H1 (cell line): ENCODE data around the gene IFT74. TPM values are rescaled to one million over a fixed set of nuclear protein-coding genes. Genes with fewer than 3 reads are reported as not detected.

Experiments used
- CTCF ChIA-PET: fragments of 300-600 bp; sonication (Branson Sonifier 250); formaldehyde crosslinking; loops from one replicate; lab custom pipeline; 2021; ENCODE audit not compliant: partially characterized antibody; lab: Charles Lee
- POLR2A ChIA-PET: fragments of 300-600 bp; sonication (Branson Sonifier 250); formaldehyde crosslinking; loops from one replicate; lab custom pipeline; 2021; ENCODE audit warnings: inconsistent platforms; ENCODE audit not compliant: partially characterized antibody; lab: Charles Lee
- DNase-seq, 2 experiments: peaks; one replicate each; pipeline versions ENCODE4 v3.0.0 to v3.0.0-alpha.2; 2010 to 2022; ENCODE audit warnings: low spot score in 2 of 2, low read depth in 1 of 2, mixed read lengths in 1 of 2
- FAIRE-seq: peaks from 2 replicates; lab custom pipeline; 2011; peaks lifted over from hg19 to GRCh38; lab: Jason Lieb, UNC
- H2AFZ ChIP-seq: 2 replicates; pipeline ENCODE4 v1.8.1; 2012; ENCODE audit warnings: low read length, inconsistent platforms
- H2AK5ac ChIP-seq: 2 replicates; pipeline ENCODE4 v1.6.1; 2013; ENCODE audit warnings: low read depth, low read length
- H2BK120ac ChIP-seq: replicated peaks from 2 replicates; pipeline ENCODE3; 2013; ENCODE audit warnings: low read depth, low read length, inconsistent platforms
- H2BK12ac ChIP-seq: 2 replicates; pipeline ENCODE4 v1.6.1; 2013; ENCODE audit warnings: low read depth, low read length
- H2BK15ac ChIP-seq: 2 replicates; pipeline ENCODE4 v1.6.1; 2013; ENCODE audit warnings: low read length
- H2BK20ac ChIP-seq: 2 replicates; pipeline ENCODE4 v1.6.1; 2013; ENCODE audit warnings: low read length
- H2BK5ac ChIP-seq: 2 replicates; pipeline ENCODE4 v1.6.1; 2013; ENCODE audit warnings: low read depth, low read length
- H3K14ac ChIP-seq: 2 replicates; pipeline ENCODE4 v1.6.1; 2013; ENCODE audit warnings: inconsistent platforms; ENCODE audit not compliant: insufficient read length
- H3K18ac ChIP-seq: 2 replicates; pipeline ENCODE4 v1.6.1; 2013; ENCODE audit warnings: low read length; ENCODE audit errors: extremely low read depth
- H3K23ac ChIP-seq: 2 replicates; pipeline ENCODE4 v1.6.1; 2013; ENCODE audit warnings: inconsistent platforms; ENCODE audit not compliant: insufficient read length
- H3K23me2 ChIP-seq: 2 replicates; pipeline ENCODE4 v1.6.1; 2013; ENCODE audit warnings: low read depth, low read length
- H3K27ac ChIP-seq: 2 replicates; pipeline ENCODE4 v1.6.1; 2011; ENCODE audit warnings: low read depth, low read length, inconsistent platforms
- H3K27me3 ChIP-seq, 4 experiments: replicated peaks in 1 of 4; 1 replicate in 1 of 4; 2 replicates in 3 of 4; pipeline versions ENCODE4 v1.6.1 to v1.8.1; 2011 to 2013; ENCODE audit warnings: low read length in 3 of 4, mild to moderate bottlenecking in 3 of 4, inconsistent platforms in 2 of 4, mixed read lengths in 2 of 4, moderate library complexity in 1 of 4; ENCODE audit not compliant: control insufficient read depth in 3 of 4, insufficient read depth in 3 of 4; ENCODE audit errors: extremely low read depth in 1 of 4
- H3K36me3 ChIP-seq, 4 experiments: 2 replicates each; pipeline versions ENCODE4 v1.6.1 to v1.8.1; 2011 to 2013; ENCODE audit warnings: mild to moderate bottlenecking in 4 of 4, low read length in 3 of 4, moderate library complexity in 2 of 4, control low read depth in 1 of 4, inconsistent platforms in 1 of 4; ENCODE audit not compliant: insufficient read depth in 4 of 4, control insufficient read depth in 2 of 4
- H3K4ac ChIP-seq: replicated peaks from 2 replicates; pipeline ENCODE3; 2013; ENCODE audit warnings: low read length, low read depth, mixed read lengths, inconsistent platforms; ENCODE audit not compliant: insufficient read length
- H3K4me1 ChIP-seq, 4 experiments: replicated peaks in 1 of 4; 1 replicate in 1 of 4; 2 replicates in 3 of 4; pipeline versions ENCODE4 v1.6.1 to v1.8.1; 2011 to 2013; ENCODE audit warnings: low read length in 3 of 4, inconsistent platforms in 2 of 4, mixed read lengths in 1 of 4; ENCODE audit not compliant: insufficient read depth in 4 of 4, control insufficient read depth in 3 of 4
- H3K4me2 ChIP-seq, 2 experiments: 2 replicates each; pipeline versions ENCODE4 v1.6.1 to v1.8.1; 2011 to 2013; ENCODE audit warnings: low read depth in 2 of 2, low read length in 2 of 2, control low read depth in 1 of 2, inconsistent platforms in 1 of 2, mild to moderate bottlenecking in 1 of 2; ENCODE audit not compliant: insufficient read depth in 1 of 2
- H3K4me3 ChIP-seq, 4 experiments: fragments of 200-600, 300-600 bp in 1 of 4; sonication (generic), shearing (Covaris generic), sonication (Bioruptor Twin) in 1 of 4; 2 replicates each; pipeline versions ENCODE4 v1.5.1 to v1.8.1; 2011 to 2016; ENCODE audit warnings: low read length in 4 of 4, low read depth in 3 of 4, control low read depth in 2 of 4, inconsistent platforms in 2 of 4, mild to moderate bottlenecking in 2 of 4, mixed read lengths in 1 of 4, moderate library complexity in 1 of 4; ENCODE audit not compliant: insufficient read depth in 2 of 4; ENCODE audit errors: extremely low read depth in 1 of 4
- H3K56ac ChIP-seq: replicated peaks from 2 replicates; pipeline ENCODE3; 2013; ENCODE audit warnings: low read depth, mild to moderate bottlenecking, mixed read lengths, low read length, inconsistent platforms; ENCODE audit not compliant: insufficient read length
- H3K79me1 ChIP-seq: 2 replicates; pipeline ENCODE4 v1.6.1; 2013; ENCODE audit warnings: low read depth, low read length, control low read depth
- H3K79me2 ChIP-seq, 2 experiments: 2 replicates each; pipeline versions ENCODE4 v1.6.1 to v1.8.1; 2012 to 2013; ENCODE audit warnings: low read length in 2 of 2, mild to moderate bottlenecking in 2 of 2, inconsistent platforms in 1 of 2; ENCODE audit not compliant: insufficient read depth in 2 of 2, control insufficient read depth in 1 of 2
- H3K9ac ChIP-seq, 4 experiments: replicated peaks in 1 of 4; 1 replicate in 1 of 4; 2 replicates in 3 of 4; pipeline versions ENCODE4 v1.6.1 to v1.8.1; 2011 to 2013; ENCODE audit warnings: low read depth in 3 of 4, low read length in 3 of 4, control low read depth in 2 of 4, mild to moderate bottlenecking in 2 of 4, moderate library complexity in 2 of 4, inconsistent platforms in 1 of 4; ENCODE audit errors: extremely low read depth in 1 of 4
- H3K9me3 ChIP-seq, 2 experiments: 2 replicates each; pipeline versions ENCODE4 v1.6.1 to v1.8.1; 2012 to 2013; ENCODE audit warnings: mild to moderate bottlenecking in 2 of 2, moderate library complexity in 2 of 2, control low read depth in 1 of 2, inconsistent platforms in 1 of 2, low read depth in 1 of 2, low read length in 1 of 2, mixed read lengths in 1 of 2; ENCODE audit not compliant: insufficient read depth in 2 of 2
- H4K20me1 ChIP-seq, 2 experiments: replicated peaks in 1 of 2; 2 replicates each; pipeline versions ENCODE3 to v1.8.1; 2011 to 2013; ENCODE audit warnings: inconsistent platforms in 2 of 2, low read length in 2 of 2, mild to moderate bottlenecking in 1 of 2; ENCODE audit not compliant: insufficient read depth in 2 of 2, control insufficient read depth in 1 of 2
- H4K5ac ChIP-seq: 2 replicates; pipeline ENCODE4 v1.6.1; 2013; ENCODE audit warnings: low read length, low read depth, mixed read lengths, inconsistent platforms; ENCODE audit not compliant: insufficient read length
- H4K8ac ChIP-seq: 2 replicates; pipeline ENCODE4 v1.8.0; 2013; ENCODE audit warnings: mild to moderate bottlenecking, moderate library complexity, low read length, inconsistent platforms; ENCODE audit not compliant: insufficient read depth; ENCODE audit errors: extremely low read depth
- H4K91ac ChIP-seq: replicated peaks from 2 replicates; pipeline ENCODE3; 2013; ENCODE audit warnings: low read length, mixed read lengths, inconsistent platforms; ENCODE audit not compliant: insufficient read length
- BCL11A ChIP-seq, 2 experiments: IDR thresholded peaks; one replicate each; pipeline ENCODE4 v1.6.1; 2011; ENCODE audit warnings: low read depth in 2 of 2, low read length in 2 of 2, mild to moderate bottlenecking in 2 of 2
- CBX5 ChIP-seq: fragments of 300-800, 300-1000 bp; sonication (generic); IDR thresholded peaks from 2 replicates; pipeline ENCODE4 v1.7.1; 2016; ENCODE audit warnings: antibody characterized with exemption, low read length, low read depth
- EP300 ChIP-seq, 2 experiments: IDR thresholded peaks; 1 replicate in 1 of 2; 2 replicates in 1 of 2; pipeline ENCODE4 v1.6.1; 2011 to 2012; ENCODE audit warnings: low read depth in 2 of 2, low read length in 2 of 2, mild to moderate bottlenecking in 2 of 2, borderline replicate concordance in 1 of 2, inconsistent platforms in 1 of 2, moderate library complexity in 1 of 2
- HDAC2 ChIP-seq, 2 experiments: fragments of 300-600 bp in 1 of 2; sonication (generic) in 1 of 2; IDR thresholded peaks; 2 replicates each; pipeline ENCODE4 v1.6.1; 2011 to 2012; ENCODE audit warnings: low read depth in 2 of 2, low read length in 2 of 2, mild to moderate bottlenecking in 2 of 2, moderate library complexity in 2 of 2, borderline replicate concordance in 1 of 2, inconsistent platforms in 1 of 2
- JUND ChIP-seq: IDR thresholded peaks from 2 replicates; pipeline ENCODE4 v1.6.1; 2011; ENCODE audit warnings: mild to moderate bottlenecking, improper control_type of control experiment, low read length
- RNF2 ChIP-seq: fragments of 200-900, 300-1000 bp; sonication (generic); IDR thresholded peaks from 2 replicates; pipeline ENCODE4 v1.7.1; 2016; ENCODE audit warnings: borderline replicate concordance, low read depth, mild to moderate bottlenecking, antibody characterized with exemption, low read length; ENCODE audit not compliant: poor library complexity, severe bottlenecking; ENCODE audit errors: missing control alignments
- YY1 ChIP-seq: IDR thresholded peaks from 2 replicates; pipeline ENCODE4 v1.6.1; 2011; ENCODE audit warnings: low read depth, mild to moderate bottlenecking, low read length
- ZNF274 ChIP-seq: IDR thresholded peaks from 2 replicates; pipeline ENCODE4 v1.7.0; 2012; ENCODE audit warnings: low read length, borderline replicate concordance; ENCODE audit errors: extremely low read depth
- WGBS, 2 experiments: shearing (Covaris generic) in 1 of 2; methylation state at CpG; one replicate each; pipeline versions ENCODE4 v1.1.6 to v1.1.7; 2013 to 2015; ENCODE audit warnings: low lambda C conversion rate in 2 of 2, mixed read lengths in 2 of 2, inconsistent platforms in 1 of 2, low coverage in 1 of 2, missing lambda C conversion rate in 1 of 2; ENCODE audit not compliant: insufficient replicate concordance in 2 of 2, insufficient coverage in 1 of 2, insufficient read length in 1 of 2; ENCODE audit errors: extremely low coverage in 1 of 2, missing lambda C conversion rate in 1 of 2; 5-methylcytosine and 5-hydroxymethylcytosine counted together
- polyA plus RNA-seq, 7 experiments: library from polyadenylated mRNA; depleted of rRNA in 3 of 7; stranded (reverse) in 5 of 7; unstranded in 2 of 7; fragments of >200 nt in 5 of 7; fragments of 200-250 nt in 2 of 7; gene quantifications; 1 replicate in 5 of 7; 2 replicates in 1 of 7; 4 replicates in 1 of 7; pipeline versions ENCODE4 v1.2.1 to v1.2.3, GENCODE V29; 2011 to 2013; ENCODE audit warnings: missing spikeins in 2 of 7, mixed read lengths in 2 of 7
- total RNA-seq: library from RNA; stranded (reverse); fragmentation: NEBNext Ultra II Directional; extraction: Animal tissue kit (Norgen Biotek cat#: 25700); gene quantifications from 2 replicates; pipeline ENCODE4 v1.2.1, GENCODE V29; 2021
- TF ChIP-seq, protein P1 (sequence below): IDR thresholded peaks from 2 replicates; pipeline ENCODE4 v1.6.1; 2011; ENCODE audit warnings: low read length, improper control_type of control experiment
- TF ChIP-seq, protein P2 (sequence below): IDR thresholded peaks from 2 replicates; pipeline ENCODE4 v1.6.1; 2012; ENCODE audit warnings: inconsistent platforms
- TF ChIP-seq, protein P3 (sequence below): IDR thresholded peaks from 2 replicates; pipeline ENCODE4 v1.6.1; 2012; ENCODE audit warnings: inconsistent platforms

Gene IFT74
- total and polyA plus RNA-seq, 2 of the 8 experiments (the other 6 are each of a cell fraction or from before 2014, with no cell fraction given): 4.4 to 17.8 TPM

DNA sequence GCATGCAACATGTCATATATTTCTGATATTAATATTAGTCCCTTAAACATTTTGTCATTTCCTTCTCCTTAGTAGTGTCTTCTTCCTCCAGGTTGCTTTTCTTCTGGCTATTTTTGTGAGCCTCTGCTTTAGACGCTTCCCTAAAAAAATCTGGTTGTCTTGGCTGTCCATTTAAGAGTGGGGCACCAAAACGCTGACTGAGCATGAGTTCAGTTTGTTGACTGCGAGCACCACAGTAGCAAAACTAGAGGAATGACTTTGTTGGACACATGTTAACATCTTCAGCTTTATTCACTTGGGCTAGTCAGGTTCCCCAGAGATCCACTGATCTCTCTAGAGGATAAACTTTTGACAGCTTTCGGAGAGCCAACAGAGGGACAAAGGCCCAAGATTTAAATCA lies 133.5 kb downstream of the IFT74 start:
- no peak overlapping the region for H3K9ac ChIP-seq
- no peak overlapping the region for H2BK12ac ChIP-seq
- FAIRE-seq (no peak), DNase-seq (no peak)
- ChIA-PET POLR2A (no interaction called here), CTCF (no interaction called here)
- H3K36me3 ChIP-seq: no peaks in the 10 kb centered on the region
- no peaks in the 10 kb centered on the region for H3K4me1 ChIP-seq
- H3K4me3 ChIP-seq: no peak overlapping the region
- H2BK5ac ChIP-seq: no peak overlapping the region
- H3K23me2 ChIP-seq: no peaks in the 10 kb centered on the region
- no peak overlapping the region for H3K18ac ChIP-seq
- H4K8ac ChIP-seq: no peak overlapping the region
- no peak overlapping the region for H2BK15ac ChIP-seq
- H4K91ac ChIP-seq: no peak overlapping the region
- H3K56ac ChIP-seq: no peak overlapping the region
- no peak overlapping the region for H3K4me2 ChIP-seq
- no peaks in the 10 kb centered on the region for H3K79me1 ChIP-seq
- peaks cover 0 to 7% of the 10 kb centered on the region in 2 experiments; a peak in 1 of 4 replicates for H3K9me3 ChIP-seq
- H4K20me1 ChIP-seq: no peaks in the 10 kb centered on the region
- H2BK20ac ChIP-seq: no peak overlapping the region
- no peak overlapping the region for H2BK120ac ChIP-seq
- H4K5ac ChIP-seq: no peak overlapping the region
- H3K27ac ChIP-seq: no peak overlapping the region
- H2AK5ac ChIP-seq: no peak overlapping the region
- 88% methylated on average over 4 of the region's 4 CpGs; no CpG with 5 or more reads in 1 of the 2 experiments for WGBS, 2 experiments
- H3K79me2 ChIP-seq: no peaks in the 10 kb centered on the region
- H3K27me3 ChIP-seq: no peaks in the 10 kb centered on the region
- no peak overlapping the region for H3K4ac ChIP-seq
- no peak overlapping the region for H2AFZ ChIP-seq
- no peak overlapping the region for H3K23ac ChIP-seq
- H3K14ac ChIP-seq: no peak overlapping the region
- TF ChIP-seq, protein P1, sequence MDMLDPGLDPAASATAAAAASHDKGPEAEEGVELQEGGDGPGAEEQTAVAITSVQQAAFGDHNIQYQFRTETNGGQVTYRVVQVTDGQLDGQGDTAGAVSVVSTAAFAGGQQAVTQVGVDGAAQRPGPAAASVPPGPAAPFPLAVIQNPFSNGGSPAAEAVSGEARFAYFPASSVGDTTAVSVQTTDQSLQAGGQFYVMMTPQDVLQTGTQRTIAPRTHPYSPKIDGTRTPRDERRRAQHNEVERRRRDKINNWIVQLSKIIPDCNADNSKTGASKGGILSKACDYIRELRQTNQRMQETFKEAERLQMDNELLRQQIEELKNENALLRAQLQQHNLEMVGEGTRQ: no peak
- no peak for TF ChIP-seq EP300 (IDR thresholded peaks at IDR 0.05; ENCODE audit: borderline replicate concordance in 1 of 2, low read depth in 2 of 2, low read length in 2 of 2)
- TF ChIP-seq, protein P2, sequence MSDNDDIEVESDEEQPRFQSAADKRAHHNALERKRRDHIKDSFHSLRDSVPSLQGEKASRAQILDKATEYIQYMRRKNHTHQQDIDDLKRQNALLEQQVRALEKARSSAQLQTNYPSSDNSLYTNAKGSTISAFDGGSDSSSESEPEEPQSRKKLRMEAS: no peak
- no peak for TF ChIP-seq JUND
- TF ChIP-seq, protein P3, sequence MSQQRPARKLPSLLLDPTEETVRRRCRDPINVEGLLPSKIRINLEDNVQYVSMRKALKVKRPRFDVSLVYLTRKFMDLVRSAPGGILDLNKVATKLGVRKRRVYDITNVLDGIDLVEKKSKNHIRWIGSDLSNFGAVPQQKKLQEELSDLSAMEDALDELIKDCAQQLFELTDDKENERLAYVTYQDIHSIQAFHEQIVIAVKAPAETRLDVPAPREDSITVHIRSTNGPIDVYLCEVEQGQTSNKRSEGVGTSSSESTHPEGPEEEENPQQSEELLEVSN: no peak
- TF ChIP-seq CBX5: no peak
- TF ChIP-seq HDAC2 (IDR thresholded peaks at IDR 0.05; ENCODE audit: borderline replicate concordance in 1 of 2, low read depth in 2 of 2, low read length in 2 of 2): no peak
- TF ChIP-seq RNF2: no peak
- TF ChIP-seq YY1: no peak
- no peak for TF ChIP-seq BCL11A (IDR thresholded peaks at IDR 0.05; ENCODE audit: low read depth in 2 of 2, low read length in 2 of 2)
- TF ChIP-seq ZNF274: no peak
